Measurements from ENCODE around the gene UST. TPM values are rescaled to one million over a fixed set of nuclear protein-coding genes. Genes with fewer than 3 reads are reported as not detected.

Gene UST
- total RNA-seq, 1 donor from 2014 or later, result 33.3 TPM

DNA sequence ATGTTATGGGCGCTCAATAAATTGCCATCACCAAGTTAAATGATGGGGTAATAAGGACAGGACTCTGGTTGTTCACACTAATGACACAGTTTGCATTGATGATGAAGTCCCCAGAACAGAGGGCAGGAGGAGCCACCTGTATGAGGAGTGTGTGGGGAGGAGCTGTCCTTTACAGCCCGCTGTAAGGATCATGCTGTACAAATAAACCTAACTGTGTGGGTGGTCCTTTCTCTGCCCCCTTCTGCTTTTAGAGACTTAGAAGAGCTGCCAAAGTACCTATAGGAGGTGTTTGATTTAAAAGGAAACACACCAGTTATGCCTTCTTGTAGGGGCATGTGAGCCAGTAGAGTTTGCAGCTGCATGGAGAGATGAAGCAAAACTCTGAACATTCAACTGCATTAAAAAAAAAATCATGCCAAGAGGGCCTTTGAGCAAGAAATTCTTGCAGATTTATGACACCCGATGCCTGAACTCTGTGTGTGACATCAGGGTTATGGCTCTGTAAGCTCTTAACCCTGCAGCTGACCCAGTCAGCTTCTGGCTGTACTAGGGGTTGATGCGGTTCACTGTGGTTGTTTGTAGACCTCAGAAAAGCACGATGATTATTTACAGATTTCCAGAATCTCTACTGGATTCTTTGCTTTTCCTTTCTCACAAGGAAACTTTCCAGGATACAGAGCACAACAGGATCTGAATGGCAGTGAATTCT, 67.4 kb downstream of the UST start:
- no peak overlapping the region for H2AFZ ChIP-seq (replicated peaks)
- peaks cover 26% of the 10 kb centered on the region for H3F3A ChIP-seq (ENCODE audit: low read depth)
- no peaks in the 10 kb centered on the region for H3K27me3 ChIP-seq
- Mint-ChIP-seq H3K27me3 (ENCODE audit: insufficient read depth, low read depth) (peaks cover 2% of the 10 kb centered on the region), H3K4me3 (no peak overlapping the region), H3K4me1 (peaks cover 38% of the 10 kb centered on the region), H3K27ac (no peak overlapping the region), H3K9me3 (peaks cover 24% of the 10 kb centered on the region), H3K36me3 (peaks cover 18% of the 10 kb centered on the region)
- no peak for DNase-seq (ENCODE audit: low spot score)
- H3K79me2 ChIP-seq (ENCODE audit: low read depth), result peaks cover 96% of the 10 kb centered on the region
- peaks cover 14% of the 10 kb centered on the region for H4K20me1 ChIP-seq (ENCODE audit: low read depth)
- no peaks in the 10 kb centered on the region for H3K9me3 ChIP-seq (ENCODE audit: low read depth)
- no peak overlapping the region for H3K27ac ChIP-seq
- TF ChIP-seq CTCF (IDR thresholded peaks at IDR 0.05), result no peak
- H3K36me3 ChIP-seq, result no peaks in the 10 kb centered on the region
- no peak overlapping the region for H3K4me2 ChIP-seq
- no peak overlapping the region for H3K4me3 ChIP-seq
- H3K9ac ChIP-seq, result no peak overlapping the region
- H3K4me1 ChIP-seq, result peaks cover 38% of the 10 kb centered on the region

- TF ChIP-seq EZH2 (IDR thresholded peaks at IDR 0.05) (no peak), EZH2phosphoT487 (IDR thresholded peaks at IDR 0.05) (no peak), CTCF (IDR thresholded peaks at IDR 0.05) (no peak)
Observed at GRCh38 chr6:148814869-148815268, 68.0 kb downstream of the UST start.

GRCh38 chr6:148816117-148816516, 69.3 kb downstream of the UST start:
- DNase-seq (ENCODE audit: low spot score), result no peak
- H3K4me3 Mint-ChIP-seq, result no peak overlapping the region
- Histone ChIP-seq H3K9me3 (ENCODE audit: low read depth) (no peaks in the 10 kb centered on the region), H3K27me3 (no peaks in the 10 kb centered on the region), H3K4me2 (peak overlapping the region; percentile 11), H3F3A (ENCODE audit: low read depth) (peaks cover 37% of the 10 kb centered on the region), H3K36me3 (no peaks in the 10 kb centered on the region), H3K27ac (no peak overlapping the region), H3K9ac (no peak overlapping the region), H3K4me1 (peaks cover 49% of the 10 kb centered on the region), H3K4me3 (no peak overlapping the region), H2AFZ (replicated peaks) (no peak overlapping the region), H4K20me1 (ENCODE audit: low read depth) (peaks cover 15% of the 10 kb centered on the region), H3K79me2 (ENCODE audit: low read depth) (peaks cover 96% of the 10 kb centered on the region)
- peaks cover 50% of the 10 kb centered on the region for H3K4me1 Mint-ChIP-seq
- H3K27ac Mint-ChIP-seq, result peak overlapping the region; percentile 61
- H3K9me3 Mint-ChIP-seq, result peaks cover 23% of the 10 kb centered on the region
- TF ChIP-seq EZH2 (IDR thresholded peaks at IDR 0.05) (no peak), EZH2phosphoT487 (IDR thresholded peaks at IDR 0.05) (no peak), CTCF (IDR thresholded peaks at IDR 0.05) (no peak)
- peaks cover 16% of the 10 kb centered on the region for H3K36me3 Mint-ChIP-seq
- peaks cover 2% of the 10 kb centered on the region for H3K27me3 Mint-ChIP-seq (ENCODE audit: insufficient read depth, low read depth)

More at GRCh38 chr6:148814869-148815268, 68.0 kb downstream of the UST start:
- Histone ChIP-seq H3F3A (ENCODE audit: low read depth) (peaks cover 33% of the 10 kb centered on the region), H4K20me1 (ENCODE audit: low read depth) (peaks cover 15% of the 10 kb centered on the region), H3K4me1 (peaks cover 44% of the 10 kb centered on the region), H3K9ac (no peak overlapping the region), H3K27ac (no peak overlapping the region), H3K4me3 (no peak overlapping the region), H3K36me3 (no peaks in the 10 kb centered on the region), H3K9me3 (ENCODE audit: low read depth) (no peaks in the 10 kb centered on the region), H3K4me2 (no peak overlapping the region), H2AFZ (replicated peaks) (no peak overlapping the region), H3K27me3 (no peaks in the 10 kb centered on the region), H3K79me2 (ENCODE audit: low read depth) (peaks cover 96% of the 10 kb centered on the region)
- Mint-ChIP-seq H3K27me3 (ENCODE audit: insufficient read depth, low read depth) (peaks cover 2% of the 10 kb centered on the region), H3K36me3 (peaks cover 18% of the 10 kb centered on the region), H3K27ac (no peak overlapping the region), H3K4me1 (peaks cover 44% of the 10 kb centered on the region), H3K9me3 (peaks cover 24% of the 10 kb centered on the region), H3K4me3 (no peak overlapping the region)
- no peak for DNase-seq (ENCODE audit: low spot score)
